ENCODE measurements around the gene GOLGA6L2.
"Not testable (repeated sequence)": the region's sequence is repeated elsewhere in the genome, so short reads cannot be mapped to it uniquely, and the experiment has no call there.

GOLGA6L2 gene

DNA sequence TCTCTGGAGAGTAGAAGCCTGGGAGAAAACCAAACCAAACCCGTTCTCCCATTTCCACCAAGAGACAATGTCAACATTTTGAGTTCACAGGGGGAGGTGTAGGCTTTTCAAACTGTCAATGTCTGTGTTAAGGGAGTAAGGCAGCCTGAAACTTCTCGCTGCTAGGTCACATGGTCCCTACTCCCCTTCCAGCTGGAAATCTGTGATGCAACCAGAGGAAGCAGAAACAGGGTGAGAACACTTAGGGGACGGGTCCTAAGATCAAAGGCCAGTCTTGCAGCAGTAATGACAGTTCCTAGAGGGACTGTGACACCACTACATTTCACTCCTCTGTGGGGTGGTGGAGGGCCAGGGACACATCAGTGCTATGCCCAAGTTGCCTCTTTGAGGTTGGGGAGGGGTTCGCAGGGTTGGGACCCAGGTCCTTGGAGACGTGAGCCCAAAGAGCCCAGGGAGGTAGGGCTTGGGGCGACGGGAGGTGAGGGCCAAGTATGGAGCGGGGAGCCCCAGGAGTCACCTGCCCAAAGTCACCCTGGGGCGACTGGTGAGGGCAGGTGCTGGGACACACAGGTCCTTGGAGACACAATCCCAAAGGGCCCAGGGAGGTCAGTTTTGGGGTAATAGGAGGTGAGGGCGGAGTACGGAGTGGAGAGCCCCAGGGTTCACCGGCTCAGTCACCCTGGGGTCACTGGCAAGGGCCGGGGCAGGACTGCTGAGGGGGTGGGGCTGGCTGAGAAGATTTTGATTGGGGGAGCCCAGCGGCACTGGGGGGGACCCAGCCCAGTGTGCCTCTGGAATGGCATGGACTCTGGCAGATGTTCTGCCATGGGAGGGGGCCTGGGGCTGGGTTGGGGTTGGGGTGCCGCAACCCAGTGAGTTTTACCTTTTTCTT, 582 bp downstream of the GOLGA6L2 start:
- no peak overlapping the region for H3K27ac ChIP-seq (ENCODE audit: low read length)
- no peaks in the 10 kb centered on the region for H3K36me3 ChIP-seq (ENCODE audit: control insufficient read depth, insufficient read depth, low read length)
- no peak overlapping the region for H3K4me3 ChIP-seq (ENCODE audit: low read length)
- no peak for DNase-seq (ENCODE audit: low read depth, low spot score)
- H3K9me3 ChIP-seq (ENCODE audit: control insufficient read depth, insufficient read depth, low read length): peaks cover 1% of the 10 kb centered on the region; the same call in 1 of the 2 replicates
- no peaks in the 10 kb centered on the region for H3K27me3 ChIP-seq (ENCODE audit: control insufficient read depth, insufficient read depth, low read length)
- no peaks in the 10 kb centered on the region for H3K4me1 ChIP-seq (ENCODE audit: control insufficient read depth, insufficient read depth, low read length)
- no CpG with 5 or more reads among the region's 15 CpGs for WGBS (ENCODE audit: insufficient coverage, insufficient read length)

DNA sequence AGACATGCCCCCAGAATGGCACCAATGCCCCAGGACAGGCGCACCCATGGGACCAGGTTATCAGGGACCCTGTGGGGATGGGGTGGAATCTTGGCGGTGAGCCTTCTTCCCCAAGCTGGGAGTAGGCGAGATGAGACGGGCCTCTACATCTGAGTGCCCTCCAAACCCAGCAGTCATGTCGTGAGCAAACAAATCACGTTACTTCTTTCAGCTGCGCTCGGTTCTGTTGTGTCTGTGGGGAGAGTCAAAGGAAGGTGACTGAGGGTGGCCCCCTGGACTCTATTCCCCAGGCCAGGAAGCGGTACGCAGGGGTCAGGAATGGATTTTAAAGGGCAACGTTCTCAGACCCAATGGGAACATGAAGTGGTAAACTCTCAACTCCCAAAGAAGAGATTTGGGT, 2.8 kb downstream of the GOLGA6L2 start:
- no peaks in the 10 kb centered on the region for H3K27me3 ChIP-seq (ENCODE audit: control insufficient read depth, insufficient read depth, low read length)
- no peak for DNase-seq (ENCODE audit: low read depth, low spot score)
- WGBS (ENCODE audit: insufficient coverage, insufficient read length): no CpG with 5 or more reads among the region's 11 CpGs
- no peaks in the 10 kb centered on the region; the same call in 1 of the 2 replicates for H3K4me1 ChIP-seq (ENCODE audit: control insufficient read depth, insufficient read depth, low read length)
- no peaks in the 10 kb centered on the region for H3K36me3 ChIP-seq (ENCODE audit: control insufficient read depth, insufficient read depth, low read length)
- no peak overlapping the region for H3K4me3 ChIP-seq (ENCODE audit: low read length)
- H3K27ac ChIP-seq (ENCODE audit: low read length): no peak overlapping the region
- peaks cover 4% of the 10 kb centered on the region for H3K9me3 ChIP-seq (ENCODE audit: control insufficient read depth, insufficient read depth, low read length)

DNA sequence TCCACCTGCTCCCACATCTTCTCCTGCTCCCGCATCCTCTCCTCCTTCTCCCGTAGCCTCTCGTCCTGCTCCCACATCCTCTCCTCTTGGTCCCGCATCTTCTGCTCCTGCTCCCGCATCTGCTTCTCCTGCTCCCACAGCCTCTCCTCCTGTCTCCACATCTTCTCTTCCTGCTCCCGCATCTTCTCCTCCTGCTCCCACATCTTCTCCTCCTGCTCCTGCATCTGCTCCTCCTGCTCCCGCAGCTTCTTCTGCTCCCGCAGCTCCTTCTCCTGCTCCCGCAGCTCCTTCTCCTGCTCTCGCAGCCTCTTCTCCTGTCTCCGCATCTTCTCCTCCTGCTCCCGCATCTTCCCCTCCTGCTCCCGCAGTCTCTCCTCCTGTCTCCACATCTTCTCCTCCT, 5.8 kb downstream of the GOLGA6L2 start:
- DNase-seq (ENCODE audit: low read depth, low spot score): no peak
- H3K27ac ChIP-seq (ENCODE audit: low read length): no peak overlapping the region
- H3K36me3 ChIP-seq (ENCODE audit: control insufficient read depth, insufficient read depth, low read length): no peaks in the 10 kb centered on the region
- H3K27me3 ChIP-seq (ENCODE audit: control insufficient read depth, insufficient read depth, low read length): no peaks in the 10 kb centered on the region
- WGBS (ENCODE audit: insufficient coverage, insufficient read length): no CpG with 5 or more reads among the region's 13 CpGs
- peaks cover 2% of the 10 kb centered on the region for H3K9me3 ChIP-seq (ENCODE audit: control insufficient read depth, insufficient read depth, low read length)
- no peak overlapping the region for H3K4me3 ChIP-seq (ENCODE audit: low read length)
- H3K4me1 ChIP-seq (ENCODE audit: control insufficient read depth, insufficient read depth, low read length): no peaks in the 10 kb centered on the region; the same call in 1 of the 2 replicates

DNA sequence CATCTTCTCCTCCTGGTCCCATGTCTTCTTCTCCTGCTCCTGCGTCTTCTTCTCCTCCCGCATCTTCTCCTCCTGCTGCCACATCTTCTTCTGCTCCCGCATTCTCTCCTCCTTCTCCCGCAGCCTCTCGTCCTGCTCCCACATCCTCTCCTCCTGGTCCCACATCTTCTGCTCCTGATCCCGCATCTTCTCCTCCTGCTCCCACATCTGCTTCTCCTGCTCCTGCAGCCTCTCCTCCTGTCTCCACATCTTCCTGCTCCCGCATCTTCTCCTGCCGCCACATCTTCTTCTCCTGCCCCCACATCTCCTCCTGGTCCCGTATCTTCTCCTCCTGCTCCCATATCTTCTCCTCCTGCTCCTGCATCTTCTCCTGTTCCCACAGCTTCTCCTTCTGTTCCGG, 6.4 kb downstream of the GOLGA6L2 start:
- Histone ChIP-seq H3K4me1 (ENCODE audit: control insufficient read depth, insufficient read depth, low read length) (no peaks in the 10 kb centered on the region; the same call in 1 of the 2 replicates), H3K9me3 (ENCODE audit: control insufficient read depth, insufficient read depth, low read length) (peaks cover 2% of the 10 kb centered on the region), H3K4me3 (ENCODE audit: low read length) (no peak overlapping the region), H3K27me3 (ENCODE audit: control insufficient read depth, insufficient read depth, low read length) (no peaks in the 10 kb centered on the region), H3K36me3 (ENCODE audit: control insufficient read depth, insufficient read depth, low read length) (no peaks in the 10 kb centered on the region), H3K27ac (ENCODE audit: low read length) (no peak overlapping the region)
- DNase-seq (ENCODE audit: low read depth, low spot score): no peak
- WGBS (ENCODE audit: insufficient coverage, insufficient read length): no CpG with 5 or more reads among the region's 10 CpGs

DNA sequence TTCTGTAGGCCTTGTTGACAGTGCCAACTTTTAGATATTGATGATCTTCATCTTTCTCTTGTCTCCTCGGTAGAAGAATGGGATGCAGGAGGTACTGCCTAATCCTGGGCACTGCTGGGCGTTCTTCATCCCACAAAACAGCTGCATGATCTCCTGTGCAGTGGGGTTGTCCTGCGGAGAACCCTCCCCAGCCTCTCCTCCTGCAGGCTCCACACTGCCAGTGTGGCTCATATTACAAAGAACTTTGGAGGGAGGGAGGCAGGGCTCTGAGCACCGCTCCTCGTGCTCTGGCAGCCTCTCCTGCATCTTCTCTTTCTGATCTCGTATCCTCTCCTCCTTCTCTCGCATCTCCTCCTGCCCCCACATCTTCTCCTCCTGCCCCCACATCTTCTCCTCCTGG, 7.5 kb downstream of the GOLGA6L2 start:
- Histone ChIP-seq H3K4me3 (ENCODE audit: low read length) (no peak overlapping the region), H3K27ac (ENCODE audit: low read length) (no peak overlapping the region), H3K36me3 (ENCODE audit: control insufficient read depth, insufficient read depth, low read length) (no peaks in the 10 kb centered on the region), H3K4me1 (ENCODE audit: control insufficient read depth, insufficient read depth, low read length) (no peaks in the 10 kb centered on the region; the same call in 1 of the 2 replicates), H3K9me3 (ENCODE audit: control insufficient read depth, insufficient read depth, low read length) (peaks cover 2% of the 10 kb centered on the region), H3K27me3 (ENCODE audit: control insufficient read depth, insufficient read depth, low read length) (no peaks in the 10 kb centered on the region)
- no CpG with 5 or more reads among the region's 7 CpGs for WGBS (ENCODE audit: insufficient coverage, insufficient read length)
- DNase-seq (ENCODE audit: low read depth, low spot score): no peak

DNA sequence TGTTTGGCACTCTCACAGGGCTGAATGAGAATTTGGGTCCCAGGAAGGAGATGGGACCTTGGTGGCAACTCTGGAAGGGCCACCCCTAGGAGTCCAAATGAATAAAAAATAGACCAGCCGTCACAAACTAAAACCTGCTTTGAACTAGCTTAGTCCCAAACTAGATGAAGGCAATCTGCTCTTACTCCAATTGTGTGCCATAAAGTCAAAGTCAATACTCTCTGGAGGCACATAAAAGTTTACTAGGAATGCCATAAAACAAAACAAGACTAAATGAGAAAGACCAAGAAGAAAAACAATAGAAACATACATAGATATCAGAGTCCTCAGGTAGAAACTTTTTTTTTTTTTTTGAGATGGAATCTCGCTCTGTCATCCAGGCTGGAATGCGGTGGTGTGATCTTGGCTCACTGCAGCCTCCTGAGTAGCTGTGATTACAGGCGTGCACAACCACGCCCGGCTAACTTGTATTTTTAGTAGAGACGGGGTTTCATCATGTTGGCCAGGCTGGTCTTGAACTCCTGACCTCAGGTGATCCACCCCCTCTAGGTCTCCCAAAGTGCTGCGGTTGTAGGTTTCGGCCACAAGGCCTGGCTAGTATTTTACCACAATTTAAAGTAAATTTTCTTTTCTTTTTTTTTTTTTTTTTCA, 8.1 kb downstream of the GOLGA6L2 start:
- no peak for DNase-seq (ENCODE audit: low read depth, low spot score)
- Histone ChIP-seq H3K27ac (ENCODE audit: low read length) (no peak overlapping the region), H3K9me3 (ENCODE audit: control insufficient read depth, insufficient read depth, low read length) (peaks cover 2% of the 10 kb centered on the region), H3K27me3 (ENCODE audit: control insufficient read depth, insufficient read depth, low read length) (no peaks in the 10 kb centered on the region), H3K4me1 (ENCODE audit: control insufficient read depth, insufficient read depth, low read length) (no peaks in the 10 kb centered on the region; the same call in 1 of the 2 replicates), H3K36me3 (ENCODE audit: control insufficient read depth, insufficient read depth, low read length) (no peaks in the 10 kb centered on the region), H3K4me3 (ENCODE audit: low read length) (no peak overlapping the region)
- no CpG with 5 or more reads among the region's 9 CpGs for WGBS (ENCODE audit: insufficient coverage, insufficient read length)

DNA sequence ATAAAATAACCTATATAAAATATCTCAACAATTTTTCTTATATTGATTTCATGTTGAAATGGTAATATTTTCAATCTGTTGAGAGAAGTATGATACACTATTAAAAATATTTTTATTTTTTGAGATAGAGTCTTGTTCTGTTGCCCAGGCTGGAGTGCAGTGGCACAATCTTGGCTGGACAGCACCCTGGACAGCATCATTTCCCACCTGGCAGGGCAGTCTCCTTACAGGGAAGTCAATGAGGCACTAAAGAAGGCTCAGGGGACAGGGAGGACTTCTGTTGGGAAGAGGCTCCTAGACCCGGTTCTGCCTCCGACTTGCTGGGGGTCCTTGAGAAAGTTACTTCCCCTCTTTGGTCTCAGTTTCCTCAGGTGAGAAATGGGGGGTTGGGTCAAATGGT, 9.4 kb downstream of the GOLGA6L2 start:
- peaks cover 2% of the 10 kb centered on the region for H3K9me3 ChIP-seq (ENCODE audit: control insufficient read depth, insufficient read depth, low read length)
- no CpG with 5 or more reads among the region's 2 CpGs for WGBS (ENCODE audit: insufficient coverage, insufficient read length)
- H3K36me3 ChIP-seq (ENCODE audit: control insufficient read depth, insufficient read depth, low read length): no peaks in the 10 kb centered on the region
- H3K4me3 ChIP-seq (ENCODE audit: low read length): no peak overlapping the region
- H3K4me1 ChIP-seq (ENCODE audit: control insufficient read depth, insufficient read depth, low read length): no peaks in the 10 kb centered on the region; the same call in 1 of the 2 replicates
- no peak overlapping the region for H3K27ac ChIP-seq (ENCODE audit: low read length)
- no peak for DNase-seq (ENCODE audit: low read depth, low spot score)
- no peaks in the 10 kb centered on the region for H3K27me3 ChIP-seq (ENCODE audit: control insufficient read depth, insufficient read depth, low read length)

DNA sequence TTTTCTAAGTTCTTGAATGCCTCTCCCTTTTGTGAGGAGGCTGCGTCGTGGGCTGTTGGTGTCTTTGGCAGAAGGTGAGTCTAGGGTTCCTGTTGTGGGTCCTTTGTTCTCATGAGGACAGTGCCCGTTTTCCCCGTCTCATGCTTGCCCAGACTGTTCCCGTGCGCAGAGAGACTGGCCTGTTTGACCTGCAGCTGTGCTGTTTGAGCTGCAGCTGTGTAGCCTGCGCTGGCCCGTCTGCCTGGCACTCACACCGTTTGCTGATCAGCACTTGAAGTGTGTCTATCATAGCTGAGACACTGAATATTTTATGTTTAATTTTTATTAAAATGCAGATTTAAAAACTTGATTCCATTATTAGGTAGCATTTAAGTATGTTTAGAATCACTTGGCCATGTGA, 9.9 kb downstream of the GOLGA6L2 start:
- Histone ChIP-seq H3K27me3 (ENCODE audit: control insufficient read depth, insufficient read depth, low read length) (no peaks in the 10 kb centered on the region), H3K4me3 (ENCODE audit: low read length) (no peak overlapping the region), H3K36me3 (ENCODE audit: control insufficient read depth, insufficient read depth, low read length) (no peaks in the 10 kb centered on the region), H3K27ac (ENCODE audit: low read length) (no peak overlapping the region), H3K4me1 (ENCODE audit: control insufficient read depth, insufficient read depth, low read length) (no peaks in the 10 kb centered on the region; the same call in 1 of the 2 replicates), H3K9me3 (ENCODE audit: control insufficient read depth, insufficient read depth, low read length) (peaks cover 2% of the 10 kb centered on the region)
- no CpG with 5 or more reads among the region's 9 CpGs for WGBS (ENCODE audit: insufficient coverage, insufficient read length)
- DNase-seq (ENCODE audit: low read depth, low spot score): no peak

DNA sequence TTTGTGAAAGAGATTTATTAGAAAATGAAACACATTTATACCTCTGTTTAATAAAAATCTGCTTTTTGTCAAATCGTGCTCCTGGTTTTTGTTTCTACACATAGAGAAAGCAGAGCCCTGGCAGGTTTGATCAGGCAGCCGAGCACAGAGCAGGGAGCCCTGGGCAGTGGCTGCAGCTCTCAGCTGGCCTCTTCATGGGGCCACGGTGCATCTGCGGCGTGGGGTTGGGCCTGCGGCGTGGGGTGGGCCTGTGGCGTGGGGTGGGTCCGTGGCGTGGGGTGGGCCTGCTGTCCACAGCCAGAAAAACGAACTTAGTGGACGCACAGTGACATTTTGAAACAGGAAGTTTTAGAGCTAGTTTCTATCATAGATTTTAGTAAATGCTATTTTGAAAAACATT, 10.6 kb downstream of the GOLGA6L2 start:
- no peaks in the 10 kb centered on the region for H3K27me3 ChIP-seq (ENCODE audit: control insufficient read depth, insufficient read depth, low read length)
- no peaks in the 10 kb centered on the region for H3K36me3 ChIP-seq (ENCODE audit: control insufficient read depth, insufficient read depth, low read length)
- H3K4me1 ChIP-seq (ENCODE audit: control insufficient read depth, insufficient read depth, low read length): no peaks in the 10 kb centered on the region; the same call in 1 of the 2 replicates
- no CpG with 5 or more reads among the region's 12 CpGs for whole genome bisulfite sequencing (ENCODE audit: insufficient coverage, insufficient read length)
- H3K27ac ChIP-seq (ENCODE audit: low read length): no peak overlapping the region
- peaks cover 2% of the 10 kb centered on the region for H3K9me3 ChIP-seq (ENCODE audit: control insufficient read depth, insufficient read depth, low read length)
- no peak overlapping the region for H3K4me3 ChIP-seq (ENCODE audit: low read length)
- DNase-seq (ENCODE audit: low read depth, low spot score): no peak

DNA sequence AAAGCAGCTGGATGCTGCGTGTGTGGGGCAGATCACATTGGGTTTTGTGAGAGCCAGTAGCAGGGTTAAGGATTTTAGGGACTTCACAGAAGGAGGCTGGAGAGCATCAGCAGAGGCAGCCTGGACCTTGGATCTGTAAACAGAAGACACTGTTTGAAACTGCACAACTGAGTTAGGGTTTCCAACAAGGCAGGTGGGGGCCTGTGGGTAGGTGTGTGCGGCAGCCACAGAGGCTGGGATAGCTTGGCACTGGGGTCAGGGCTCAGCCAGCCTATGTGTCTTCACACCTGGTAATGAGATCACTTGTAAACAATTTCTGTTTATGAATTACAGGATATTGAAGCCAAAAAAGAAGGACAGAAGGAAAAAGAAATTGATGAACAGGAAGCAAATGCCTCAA, 12.3 kb downstream of the GOLGA6L2 start:
- no CpG with 5 or more reads among the region's 2 CpGs for WGBS (ENCODE audit: insufficient coverage, insufficient read length)
- H3K27me3 ChIP-seq (ENCODE audit: control insufficient read depth, insufficient read depth, low read length); H3K4me3 ChIP-seq (ENCODE audit: low read length); H3K9me3 ChIP-seq (ENCODE audit: control insufficient read depth, insufficient read depth, low read length); H3K27ac ChIP-seq (ENCODE audit: low read length); H3K36me3 ChIP-seq (ENCODE audit: control insufficient read depth, insufficient read depth, low read length); DNase-seq (ENCODE audit: low read depth, low spot score); H3K4me1 ChIP-seq (ENCODE audit: control insufficient read depth, insufficient read depth, low read length): not testable (repeated sequence)

Measured in iPS DF 6.9 (cell line).